Fibroblast of lung (primary cell): ENCODE results near the gene MLPH.

ENCODE experiments used
- EZH2 ChIP-seq: IDR thresholded peaks from 2 replicates; pipeline ENCODE4 v1.5.1; 2012; ENCODE audit warnings: low read length, control low read depth, mild to moderate bottlenecking; ENCODE audit errors: missing control alignments
- TF ChIP-seq, protein P1 (sequence below), 2 donors: IDR thresholded peaks in 1 of 2; conservative IDR thresholded peaks in 1 of 2; 1 replicate in 1 of 2; 2 replicates in 1 of 2; pipeline ENCODE4 v1.5.1; 2011 to 2012; ENCODE audit warnings: low read length in 2 of 2, control low read depth in 1 of 2, inconsistent platforms in 1 of 2, low read depth in 1 of 2, mild to moderate bottlenecking in 1 of 2

DNA sequence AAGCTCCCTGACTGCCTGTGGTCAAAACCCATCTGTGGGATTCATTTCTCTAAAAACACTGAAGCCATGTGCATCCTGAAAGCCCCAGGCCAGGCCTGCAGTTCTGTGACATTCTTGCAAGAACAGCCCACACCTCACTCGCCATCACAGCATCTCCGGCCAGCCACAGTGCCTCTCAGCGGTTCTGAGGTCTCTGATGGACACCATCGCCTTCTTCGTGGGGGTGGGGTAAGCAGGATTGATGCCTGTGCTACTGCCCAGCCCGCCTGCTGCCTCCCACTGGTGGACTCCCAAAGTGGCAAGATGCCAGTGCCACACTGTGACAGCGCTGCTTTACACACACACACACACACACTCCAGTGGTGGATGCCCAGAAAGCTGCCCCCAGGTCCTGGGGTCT is 74.2 kb downstream of the MLPH start:
- TF ChIP-seq, protein P1, sequence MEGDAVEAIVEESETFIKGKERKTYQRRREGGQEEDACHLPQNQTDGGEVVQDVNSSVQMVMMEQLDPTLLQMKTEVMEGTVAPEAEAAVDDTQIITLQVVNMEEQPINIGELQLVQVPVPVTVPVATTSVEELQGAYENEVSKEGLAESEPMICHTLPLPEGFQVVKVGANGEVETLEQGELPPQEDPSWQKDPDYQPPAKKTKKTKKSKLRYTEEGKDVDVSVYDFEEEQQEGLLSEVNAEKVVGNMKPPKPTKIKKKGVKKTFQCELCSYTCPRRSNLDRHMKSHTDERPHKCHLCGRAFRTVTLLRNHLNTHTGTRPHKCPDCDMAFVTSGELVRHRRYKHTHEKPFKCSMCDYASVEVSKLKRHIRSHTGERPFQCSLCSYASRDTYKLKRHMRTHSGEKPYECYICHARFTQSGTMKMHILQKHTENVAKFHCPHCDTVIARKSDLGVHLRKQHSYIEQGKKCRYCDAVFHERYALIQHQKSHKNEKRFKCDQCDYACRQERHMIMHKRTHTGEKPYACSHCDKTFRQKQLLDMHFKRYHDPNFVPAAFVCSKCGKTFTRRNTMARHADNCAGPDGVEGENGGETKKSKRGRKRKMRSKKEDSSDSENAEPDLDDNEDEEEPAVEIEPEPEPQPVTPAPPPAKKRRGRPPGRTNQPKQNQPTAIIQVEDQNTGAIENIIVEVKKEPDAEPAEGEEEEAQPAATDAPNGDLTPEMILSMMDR (conservative IDR thresholded peaks at IDR 0.05 in 1 of 2, IDR thresholded peaks at IDR 0.05 in 1 of 2; ENCODE audit: low read depth in 1 of 2, low read length in 2 of 2): no peak
- no peak for TF ChIP-seq EZH2
